GM21737 (cell line): ENCODE results near the gene TIMP2.

Experiments
- ATAC-seq: cut with Tn5 transposase; IDR thresholded peaks from one replicate; pipeline ENCODE4 v1.9.1; 2021; ENCODE audit warnings: mild to moderate bottlenecking, moderate library complexity; ENCODE audit not compliant: unreplicated experiment

Gene TIMP2

GRCh38 chr17:78840780-78841611 lies 84.2 kb downstream of the TIMP2 start, which contains the start of gene USP36:
Gene USP36, minus strand, starts transcription at chr17:78840814. Its CDS starts 4,451 bp downstream, at chr17:78836363.
- ATAC-seq = peak; percentile 85

- no peak for ATAC-seq
These were observed 84.7 kb downstream of the TIMP2 start for GRCh38 chr17:78840530-78840779.

- peak; percentile 13 for ATAC-seq
These were observed 85.2 kb downstream of the TIMP2 start for GRCh38 chr17:78839762-78840529.

GRCh38 chr17:78839235-78839761 lies 85.9 kb downstream of the TIMP2 start:
- no peak for ATAC-seq

- ATAC-seq = no peak
These were observed 86.6 kb downstream of the TIMP2 start for GRCh38 chr17:78838574-78839005.

- no peak for ATAC-seq
These were observed 88.7 kb downstream of the TIMP2 start for GRCh38 chr17:78836420-78837021.

GRCh38 chr17:78834571-78834970 lies 90.6 kb downstream of the TIMP2 start:
- no peak for ATAC-seq

- ATAC-seq = no peak
These were observed 92.7 kb downstream of the TIMP2 start for GRCh38 chr17:78832541-78832810.

GRCh38 chr17:78831688-78832540 lies 93.3 kb downstream of the TIMP2 start:
- no peak for ATAC-seq

GRCh38 chr17:78829477-78829876 lies 95.7 kb downstream of the TIMP2 start:
- no peak for ATAC-seq

GRCh38 chr17:78828470-78829185 lies 96.6 kb downstream of the TIMP2 start:
- ATAC-seq = no peak

GRCh38 chr17:78826836-78827509 lies 98.2 kb downstream of the TIMP2 start:
- ATAC-seq = no peak

GRCh38 chr17:78826421-78826820 lies 98.8 kb downstream of the TIMP2 start:
- no peak for ATAC-seq

GRCh38 chr17:78825696-78826095 lies 99.5 kb downstream of the TIMP2 start:
- ATAC-seq = no peak

- ATAC-seq = no peak
These were observed 100.9 kb downstream of the TIMP2 start for GRCh38 chr17:78824240-78824639.

GRCh38 chr17:78823282-78824046 lies 101.7 kb downstream of the TIMP2 start:
- no peak for ATAC-seq

- no peak for ATAC-seq
These were observed 102.6 kb downstream of the TIMP2 start for GRCh38 chr17:78822552-78822951.

- no peak for ATAC-seq
These were observed 103.2 kb downstream of the TIMP2 start for GRCh38 chr17:78821961-78822360.

- no peak for ATAC-seq
These were observed 104.3 kb downstream of the TIMP2 start for GRCh38 chr17:78820841-78821240.
